ENCODE measurements around the gene DICER1.

DNA sequence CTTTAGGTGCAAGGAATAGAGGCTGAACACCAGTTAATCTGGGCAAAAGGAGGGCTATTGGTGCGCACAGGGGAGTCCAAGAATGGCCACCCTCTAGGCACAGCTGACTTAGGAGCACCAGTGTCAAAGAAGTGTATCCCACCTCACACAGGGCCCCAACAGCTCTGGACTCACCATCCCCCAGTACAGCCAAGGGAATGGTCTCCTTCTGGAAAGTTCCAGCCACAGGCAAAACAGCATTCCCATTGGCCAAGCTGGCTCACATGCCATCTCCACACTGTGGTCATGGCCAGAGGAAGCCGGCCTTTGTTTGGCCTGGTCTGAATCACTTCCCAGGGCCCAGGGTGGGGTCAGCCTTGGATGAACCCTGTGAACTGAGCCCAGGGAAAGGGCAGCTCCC is 120.1 kb downstream of the DICER1 start:
- TF ChIP-seq, protein P1, sequence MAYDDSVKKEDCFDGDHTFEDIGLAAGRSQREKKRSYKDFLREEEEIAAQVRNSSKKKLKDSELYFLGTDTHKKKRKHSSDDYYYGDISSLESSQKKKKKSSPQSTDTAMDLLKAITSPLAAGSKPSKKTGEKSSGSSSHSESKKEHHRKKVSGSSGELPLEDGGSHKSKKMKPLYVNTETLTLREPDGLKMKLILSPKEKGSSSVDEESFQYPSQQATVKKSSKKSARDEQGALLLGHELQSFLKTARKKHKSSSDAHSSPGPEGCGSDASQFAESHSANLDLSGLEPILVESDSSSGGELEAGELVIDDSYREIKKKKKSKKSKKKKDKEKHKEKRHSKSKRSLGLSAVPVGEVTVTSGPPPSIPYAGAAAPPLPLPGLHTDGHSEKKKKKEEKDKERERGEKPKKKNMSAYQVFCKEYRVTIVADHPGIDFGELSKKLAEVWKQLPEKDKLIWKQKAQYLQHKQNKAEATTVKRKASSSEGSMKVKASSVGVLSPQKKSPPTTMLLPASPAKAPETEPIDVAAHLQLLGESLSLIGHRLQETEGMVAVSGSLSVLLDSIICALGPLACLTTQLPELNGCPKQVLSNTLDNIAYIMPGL (CRISPR knock-in tag; IDR thresholded peaks at IDR 0.05), result no peak
- TF ChIP-seq, protein P2, sequence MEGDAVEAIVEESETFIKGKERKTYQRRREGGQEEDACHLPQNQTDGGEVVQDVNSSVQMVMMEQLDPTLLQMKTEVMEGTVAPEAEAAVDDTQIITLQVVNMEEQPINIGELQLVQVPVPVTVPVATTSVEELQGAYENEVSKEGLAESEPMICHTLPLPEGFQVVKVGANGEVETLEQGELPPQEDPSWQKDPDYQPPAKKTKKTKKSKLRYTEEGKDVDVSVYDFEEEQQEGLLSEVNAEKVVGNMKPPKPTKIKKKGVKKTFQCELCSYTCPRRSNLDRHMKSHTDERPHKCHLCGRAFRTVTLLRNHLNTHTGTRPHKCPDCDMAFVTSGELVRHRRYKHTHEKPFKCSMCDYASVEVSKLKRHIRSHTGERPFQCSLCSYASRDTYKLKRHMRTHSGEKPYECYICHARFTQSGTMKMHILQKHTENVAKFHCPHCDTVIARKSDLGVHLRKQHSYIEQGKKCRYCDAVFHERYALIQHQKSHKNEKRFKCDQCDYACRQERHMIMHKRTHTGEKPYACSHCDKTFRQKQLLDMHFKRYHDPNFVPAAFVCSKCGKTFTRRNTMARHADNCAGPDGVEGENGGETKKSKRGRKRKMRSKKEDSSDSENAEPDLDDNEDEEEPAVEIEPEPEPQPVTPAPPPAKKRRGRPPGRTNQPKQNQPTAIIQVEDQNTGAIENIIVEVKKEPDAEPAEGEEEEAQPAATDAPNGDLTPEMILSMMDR (IDR thresholded peaks at IDR 0.05), result no peak
- TF ChIP-seq TCF7 (CRISPR knock-in tag; IDR thresholded peaks at IDR 0.05; ENCODE audit: low read depth), result no peak
- TF ChIP-seq, protein P3, sequence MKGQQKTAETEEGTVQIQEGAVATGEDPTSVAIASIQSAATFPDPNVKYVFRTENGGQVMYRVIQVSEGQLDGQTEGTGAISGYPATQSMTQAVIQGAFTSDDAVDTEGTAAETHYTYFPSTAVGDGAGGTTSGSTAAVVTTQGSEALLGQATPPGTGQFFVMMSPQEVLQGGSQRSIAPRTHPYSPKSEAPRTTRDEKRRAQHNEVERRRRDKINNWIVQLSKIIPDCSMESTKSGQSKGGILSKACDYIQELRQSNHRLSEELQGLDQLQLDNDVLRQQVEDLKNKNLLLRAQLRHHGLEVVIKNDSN (CRISPR knock-in tag; IDR thresholded peaks at IDR 0.05), result no peak
- no peak for TF ChIP-seq ZBTB21 (CRISPR knock-in tag; IDR thresholded peaks at IDR 0.05; ENCODE audit: borderline replicate concordance)
